Measurements from ENCODE around the gene TMEM41A.

The TMEM41A gene

GRCh38 chr3:185502987-185503386 is 4.2 kb upstream of the TMEM41A start:
- DNase-seq (ENCODE audit: low read depth) = no peak
- TF ChIP-seq CTCF (IDR thresholded peaks at IDR 0.05; ENCODE audit: control insufficient read depth, extremely low read depth, insufficient read depth) = no peak
- H3K4me3 ChIP-seq (ENCODE audit: low read depth, low read length) = no peak overlapping the region

GRCh38 chr3:185490241-185490640 is 8.6 kb downstream of the TMEM41A start:
- no peak overlapping the region for H3K4me3 ChIP-seq (ENCODE audit: low read depth, low read length)
- no peak for DNase-seq (ENCODE audit: low read depth)
- no peak for TF ChIP-seq CTCF (IDR thresholded peaks at IDR 0.05; ENCODE audit: control insufficient read depth, extremely low read depth, insufficient read depth)

- no peak for TF ChIP-seq CTCF (IDR thresholded peaks at IDR 0.05; ENCODE audit: control insufficient read depth, extremely low read depth, insufficient read depth)
- no peak for DNase-seq (ENCODE audit: low read depth)
- no peak overlapping the region for H3K4me3 ChIP-seq (ENCODE audit: low read depth, low read length)
These were observed 9.4 kb downstream of the TMEM41A start for GRCh38 chr3:185489462-185489861.

- H3K4me3 ChIP-seq (ENCODE audit: low read depth, low read length) = no peak overlapping the region
- no peak for DNase-seq (ENCODE audit: low read depth)
- no peak for TF ChIP-seq CTCF (IDR thresholded peaks at IDR 0.05; ENCODE audit: control insufficient read depth, extremely low read depth, insufficient read depth)
These were observed 10.4 kb downstream of the TMEM41A start for GRCh38 chr3:185488465-185488864.

GRCh38 chr3:185486394-185486793 is 12.4 kb downstream of the TMEM41A start:
- TF ChIP-seq CTCF (IDR thresholded peaks at IDR 0.05; ENCODE audit: control insufficient read depth, extremely low read depth, insufficient read depth) = no peak
- no peak overlapping the region for H3K4me3 ChIP-seq (ENCODE audit: low read depth, low read length)
- DNase-seq (ENCODE audit: low read depth) = no peak

- no peak for TF ChIP-seq CTCF (IDR thresholded peaks at IDR 0.05; ENCODE audit: control insufficient read depth, extremely low read depth, insufficient read depth)
These were observed 14.5 kb downstream of the TMEM41A start for GRCh38 chr3:185484296-185484695.

GRCh38 chr3:185479373-185479945 is 19.4 kb downstream of the TMEM41A start:
- no peak overlapping the region for H3K4me3 ChIP-seq (ENCODE audit: low read depth, low read length)
- TF ChIP-seq CTCF (IDR thresholded peaks at IDR 0.05; ENCODE audit: control insufficient read depth, extremely low read depth, insufficient read depth) = no peak
- DNase-seq (ENCODE audit: low read depth) = no peak

More at GRCh38 chr3:185484296-185484695, 14.5 kb downstream of the TMEM41A start:
- no peak for DNase-seq (ENCODE audit: low read depth)
- H3K4me3 ChIP-seq (ENCODE audit: low read depth, low read length) = no peak overlapping the region

Measured in LNCaP clone FGC (cell line).